Pancreas (tissue), 10 donors: ENCODE results near the gene PGA5. TPM values are rescaled to one million over a fixed set of nuclear protein-coding genes. Genes with fewer than 3 reads are reported as not detected.
A peak's percentile ranks its signal among the peaks of the same experiment; 100 is the strongest.

ENCODE experiments used
- ATAC-seq, 4 donors: fragments of 200-7000 bp; cut with Tn5 transposase; one replicate each; pipeline versions ENCODE4 v1.8.0 to v1.9.1; 2020; ENCODE audit warnings: mild to moderate bottlenecking in 4 of 4, moderate library complexity in 4 of 4
- DNase-seq, 6 donors: peaks; one replicate each; pipeline ENCODE4 v3.0.0-alpha.2; 2020
- FAIRE-seq: peaks from 2 replicates; lab custom pipeline; 2012; peaks lifted over from hg19 to GRCh38; lab: Jason Lieb, UNC
- H3K27ac ChIP-seq, 4 donors: fragments of 200-600 bp; sonication (generic); 1 replicate in 3 of 4; 2 replicates in 1 of 4; pipeline versions ENCODE4 v1.5.0 to v1.8.0; 2020
- H3K27me3 ChIP-seq, 4 donors: fragments of 200-600 bp; one replicate each; pipeline ENCODE4 v1.8.0; 2021
- H3K36me3 ChIP-seq, 3 donors: fragments of 200-600 bp; sonication (generic) in 1 of 3; one replicate each; pipeline versions ENCODE4 v1.5.0 to v1.8.0; 2020 to 2021
- H3K4me1 ChIP-seq, 3 donors: fragments of 200-600 bp; one replicate each; pipeline ENCODE4 v1.8.0; 2021
- H3K4me3 ChIP-seq, 4 donors: fragments of 200-600 bp; sonication (generic) in 2 of 4; one replicate each; pipeline versions ENCODE4 v1.5.0 to v1.8.0; 2020 to 2021
- H3K9me3 ChIP-seq, 4 donors: fragments of 200-600 bp; one replicate each; pipeline ENCODE4 v1.8.0; 2021
- CTCF ChIP-seq, 4 donors: fragments of 200-600 bp; sonication (generic) in 3 of 4; IDR thresholded peaks; one replicate each; pipeline versions ENCODE4 v1.5.0 to v1.8.0; 2021; ENCODE audit warnings: antibody characterized with exemption in 4 of 4
- WGBS, 2 donors: extraction: QIAGEN DNeasy Blood & Tissue Kit; methylation state at CpG; one replicate each; pipeline ENCODE4 v1.1.7; 2013; 5-methylcytosine and 5-hydroxymethylcytosine counted together
- intact Hi-C, 3 donors: fragments of 100-400 bp; cut with DNase I; formaldehyde crosslinking; loops; one replicate each; pipeline versions ENCODE4 v1.11.1 to v1.14.2; 2022
- polyA plus RNA-seq, 2 donors: library from polyadenylated mRNA; stranded (reverse); fragments of 200-250 nt; gene quantifications; one replicate each; pipeline ENCODE4 v1.2.3, GENCODE V29; 2013
- total RNA-seq, 6 donors: library from RNA; stranded (reverse); fragmentation: NEBNext Ultra II Directional in 4 of 6; extraction: Animal tissue kit (Norgen Biotek cat#: 25700) in 4 of 6; gene quantifications; one replicate each; pipeline versions ENCODE4 v1.2.1 to v1.2.4, GENCODE V29; 2021 to 2023
- donor health status: healthy with polysubstance abuse.
- donor health status: DM: no; HTN: no; CAD: no; lungs with moderate emphysema.
- donor health status: DM: no; HTN: no; CAD: no.
- donor health status: control.
- donor health status: control.
- donor health status: Bipolar disorder and iron deficiency.
- donor health status: DM: yes; HTN: yes; CAD: no.
- donor health status: DM: no; HTN: no; CAD: no.
- donor health status: DM: no; HTN: no; CAD: no.
- donor health status: DM: yes; HTN: yes; CAD: no.

Gene PGA5
- total and polyA plus RNA-seq, 8 donors: 0.27 to 0.83 (median 0.60) TPM; not detected in 2

- no peak for FAIRE-seq
- Histone ChIP-seq H3K9me3 (no peaks in the 10 kb centered on the region), H3K4me1 (no peaks in the 10 kb centered on the region), H3K36me3 (no peaks in the 10 kb centered on the region), H3K4me3 (no peak overlapping the region), H3K27me3 (no peaks in the 10 kb centered on the region), H3K27ac (no peak overlapping the region)
- peak; percentile 41 to 84 (median 70) for ATAC-seq
- peak in 2 of 6 donors; percentile 19 to 61 for DNase-seq
- 20 to 21% methylated on average over 6 of the region's 6 CpGs for WGBS, 2 donors
- no peak for TF ChIP-seq CTCF (IDR thresholded peaks at IDR 0.05)
- intact Hi-C loops: no loop called here
Measured at GRCh38 chr11:61267437-61267841, 26.5 kb downstream of the PGA5 start.

GRCh38 chr11:61268588-61269250 is 27.7 kb downstream of the PGA5 start:
- Histone ChIP-seq H3K4me1 (no peaks in the 10 kb centered on the region), H3K27ac (no peak overlapping the region), H3K36me3 (no peaks in the 10 kb centered on the region), H3K9me3 (no peaks in the 10 kb centered on the region), H3K4me3 (no peak overlapping the region), H3K27me3 (no peaks in the 10 kb centered on the region)
- intact Hi-C loops: no loop called here
- WGBS, 2 donors: 88 to 91% methylated on average over 15 of the region's 15 CpGs
- FAIRE-seq (no peak), ATAC-seq (no peak), DNase-seq (no peak)
- TF ChIP-seq CTCF (IDR thresholded peaks at IDR 0.05): no peak

GRCh38 chr11:61270354-61271076 is 29.5 kb downstream of the PGA5 start:
- FAIRE-seq (no peak), ATAC-seq (no peak)
- WGBS, 2 donors: 68 to 81% methylated on average over 7 of the region's 7 CpGs

GRCh38 chr11:61272731-61273130 is 31.8 kb downstream of the PGA5 start:
- ATAC-seq: no peak
- intact Hi-C loops: no loop called here
- no peaks in the 10 kb centered on the region for H3K9me3 ChIP-seq
- DNase-seq: no peak
- H3K27me3 ChIP-seq: no peaks in the 10 kb centered on the region
- H3K4me3 ChIP-seq: no peak overlapping the region
- 86 to 92% methylated on average over 3 of the region's 3 CpGs for WGBS, 2 donors
- no peaks in the 10 kb centered on the region for H3K36me3 ChIP-seq
- TF ChIP-seq CTCF (IDR thresholded peaks at IDR 0.05): no peak
- no peak for FAIRE-seq
- H3K4me1 ChIP-seq: no peaks in the 10 kb centered on the region
- H3K27ac ChIP-seq: no peak overlapping the region

More at GRCh38 chr11:61270354-61271076, 29.5 kb downstream of the PGA5 start:
- intact Hi-C loops: no loop called here
- no peaks in the 10 kb centered on the region for H3K9me3 ChIP-seq
- no peak overlapping the region for H3K27ac ChIP-seq
- H3K4me3 ChIP-seq: no peak overlapping the region
- no peak for TF ChIP-seq CTCF (IDR thresholded peaks at IDR 0.05)
- H3K4me1 ChIP-seq: no peaks in the 10 kb centered on the region
- no peaks in the 10 kb centered on the region for H3K27me3 ChIP-seq
- no peaks in the 10 kb centered on the region for H3K36me3 ChIP-seq
- no peak for DNase-seq
